Epithelial cell of prostate (primary cell): ENCODE measurements around the gene UBD.

Experiments
- DNase-seq: peaks from one replicate; pipeline ENCODE4 v3.0.0-alpha.2; 2011; ENCODE audit warnings: low read depth, low spot score
- H3K27ac ChIP-seq: fragments of 450-650 bp; 2 replicates; pipeline ENCODE4 v1.5.1; 2017; ENCODE audit warnings: mild to moderate bottlenecking

The UBD gene

GRCh38 chr6:29524444-29525310, 34.9 kb downstream of the UBD start:
- H3K27ac ChIP-seq: no peak overlapping the region
- no peak for DNase-seq

- DNase-seq: no peak
- H3K27ac ChIP-seq: no peak overlapping the region
Measured at GRCh38 chr6:29524044-29524443, 35.5 kb downstream of the UBD start.

- H3K27ac ChIP-seq: no peak overlapping the region
- no peak for DNase-seq
Measured at GRCh38 chr6:29522227-29522626, 37.3 kb downstream of the UBD start.

- no peak for DNase-seq
- H3K27ac ChIP-seq: no peak overlapping the region
Measured at GRCh38 chr6:29521006-29521680, 38.4 kb downstream of the UBD start.

GRCh38 chr6:29520232-29520631, 39.3 kb downstream of the UBD start:
- DNase-seq: no peak
- no peak overlapping the region for H3K27ac ChIP-seq

- H3K27ac ChIP-seq: no peak overlapping the region
- DNase-seq: no peak
Measured at GRCh38 chr6:29519291-29520010, 40.1 kb downstream of the UBD start.

GRCh38 chr6:29517728-29518440, 41.6 kb downstream of the UBD start:
- no peak overlapping the region for H3K27ac ChIP-seq
- no peak for DNase-seq

GRCh38 chr6:29517245-29517644, 42.3 kb downstream of the UBD start:
- H3K27ac ChIP-seq: no peak overlapping the region
- DNase-seq: no peak

- peak; percentile 85 for DNase-seq
- H3K27ac ChIP-seq: no peak overlapping the region
Measured at GRCh38 chr6:29516108-29516507, 43.4 kb downstream of the UBD start.

- no peak overlapping the region for H3K27ac ChIP-seq
- DNase-seq: no peak
Measured at GRCh38 chr6:29510746-29511300, 48.7 kb downstream of the UBD start.

GRCh38 chr6:29510202-29510601, 49.3 kb downstream of the UBD start:
- no peak overlapping the region for H3K27ac ChIP-seq
- no peak for DNase-seq

- DNase-seq: no peak
- no peak overlapping the region for H3K27ac ChIP-seq
Measured at GRCh38 chr6:29509711-29510110, 49.8 kb downstream of the UBD start.

GRCh38 chr6:29509239-29509638, 50.3 kb downstream of the UBD start:
- no peak overlapping the region for H3K27ac ChIP-seq
- DNase-seq: no peak

GRCh38 chr6:29507319-29507718, 52.2 kb downstream of the UBD start:
- no peak for DNase-seq

GRCh38 chr6:29506446-29507067, 53.0 kb downstream of the UBD start:
- no peak overlapping the region for H3K27ac ChIP-seq
- DNase-seq: no peak

More at GRCh38 chr6:29507319-29507718, 52.2 kb downstream of the UBD start:
- no peak overlapping the region for H3K27ac ChIP-seq

- no peak for DNase-seq
- H3K27ac ChIP-seq: no peak overlapping the region
Measured at GRCh38 chr6:29505808-29506207, 53.7 kb downstream of the UBD start.
